GM19025 (cell line): Measurements from ENCODE around the gene LRRC26.

ENCODE experiments used
- ATAC-seq: cut with Tn5 transposase; IDR thresholded peaks from one replicate; pipeline ENCODE4 v1.9.1; 2021; ENCODE audit warnings: mild to moderate bottlenecking, low read depth, moderate library complexity; ENCODE audit not compliant: unreplicated experiment

LRRC26 gene, protein sequence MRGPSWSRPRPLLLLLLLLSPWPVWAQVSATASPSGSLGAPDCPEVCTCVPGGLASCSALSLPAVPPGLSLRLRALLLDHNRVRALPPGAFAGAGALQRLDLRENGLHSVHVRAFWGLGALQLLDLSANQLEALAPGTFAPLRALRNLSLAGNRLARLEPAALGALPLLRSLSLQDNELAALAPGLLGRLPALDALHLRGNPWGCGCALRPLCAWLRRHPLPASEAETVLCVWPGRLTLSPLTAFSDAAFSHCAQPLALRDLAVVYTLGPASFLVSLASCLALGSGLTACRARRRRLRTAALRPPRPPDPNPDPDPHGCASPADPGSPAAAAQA

DNA sequence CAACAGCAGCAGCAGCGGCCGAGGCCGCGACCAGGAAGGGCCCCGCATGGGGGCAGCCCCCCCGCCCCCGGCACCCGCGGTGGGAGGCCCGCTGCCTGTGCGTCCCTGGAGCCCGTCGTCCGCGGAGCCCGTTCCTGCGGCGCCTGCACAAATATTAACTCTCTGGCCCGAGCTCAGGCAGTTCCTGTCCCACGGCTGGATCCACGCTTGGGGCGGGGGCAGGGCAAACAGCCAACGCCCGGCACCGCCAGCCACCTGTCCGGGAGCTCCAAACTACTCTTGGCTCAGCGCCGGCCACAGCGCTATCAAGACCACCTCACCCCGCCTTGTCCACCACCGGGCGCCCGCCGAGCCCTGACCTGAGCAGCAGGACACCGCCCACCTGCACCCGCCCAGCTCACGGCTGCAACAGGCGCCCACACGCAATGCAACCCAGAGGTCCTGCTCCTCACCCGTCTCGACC, at the start of gene LRRC26:
Gene LRRC26 (minus strand): TSS at position 156 of the 463 bp plus-strand sequence. CDS start 108 bp downstream, at position 48.
- ATAC-seq: no peak

DNA sequence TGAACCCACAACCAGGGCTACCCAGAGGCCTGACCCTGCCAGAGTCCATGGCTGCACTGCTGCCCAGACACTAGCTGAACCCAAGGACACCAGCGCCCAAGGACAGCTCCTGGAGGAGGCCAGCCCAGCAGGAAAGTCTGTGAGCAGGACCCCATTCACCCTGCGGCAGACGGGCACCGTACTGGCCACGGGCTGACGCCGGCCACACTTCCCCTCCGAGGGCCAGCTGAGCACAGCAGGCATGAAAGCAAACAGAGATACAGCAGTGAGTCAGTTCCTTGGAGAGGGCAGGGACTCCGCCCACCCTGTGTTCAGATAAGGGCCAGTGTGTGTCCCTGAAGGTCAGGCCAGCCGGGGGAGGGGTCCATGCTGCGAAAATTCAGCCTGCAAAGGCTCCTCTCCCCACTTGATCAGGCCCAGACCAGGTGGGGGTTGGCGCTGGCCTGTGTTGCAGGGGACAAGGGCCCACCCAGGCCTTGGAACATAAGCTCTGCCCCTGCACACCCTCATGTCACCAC, 49.0 kb upstream of the LRRC26 start:
- ATAC-seq: no peak

DNA sequence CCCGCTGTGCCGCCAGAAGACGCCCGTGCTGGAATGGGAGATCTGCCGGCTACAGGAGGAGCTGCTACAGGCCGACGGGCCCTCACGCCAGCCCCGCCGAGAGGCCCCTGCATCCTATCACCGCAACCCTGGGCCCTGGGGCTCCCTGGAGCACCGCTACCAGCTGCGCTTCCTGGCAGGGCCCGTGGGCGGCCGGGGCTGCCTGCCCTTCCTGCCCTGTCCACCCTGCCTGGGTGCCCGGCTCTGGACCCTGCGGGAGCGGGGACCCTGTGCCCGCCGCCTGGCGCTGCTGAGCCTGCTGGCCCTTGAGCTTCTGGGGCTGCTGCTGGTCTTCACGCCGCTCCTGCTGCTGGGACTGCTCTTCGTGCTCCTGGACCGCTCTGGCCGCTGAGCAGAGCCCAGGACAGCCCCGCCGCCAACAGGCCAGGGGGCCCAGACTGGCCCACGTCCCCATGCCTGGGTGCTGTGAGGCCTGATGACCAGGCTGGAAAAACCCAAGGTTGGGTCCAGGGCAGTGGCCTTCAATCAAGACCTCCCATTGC, 48.4 kb upstream of the LRRC26 start:
- ATAC-seq: no peak

DNA sequence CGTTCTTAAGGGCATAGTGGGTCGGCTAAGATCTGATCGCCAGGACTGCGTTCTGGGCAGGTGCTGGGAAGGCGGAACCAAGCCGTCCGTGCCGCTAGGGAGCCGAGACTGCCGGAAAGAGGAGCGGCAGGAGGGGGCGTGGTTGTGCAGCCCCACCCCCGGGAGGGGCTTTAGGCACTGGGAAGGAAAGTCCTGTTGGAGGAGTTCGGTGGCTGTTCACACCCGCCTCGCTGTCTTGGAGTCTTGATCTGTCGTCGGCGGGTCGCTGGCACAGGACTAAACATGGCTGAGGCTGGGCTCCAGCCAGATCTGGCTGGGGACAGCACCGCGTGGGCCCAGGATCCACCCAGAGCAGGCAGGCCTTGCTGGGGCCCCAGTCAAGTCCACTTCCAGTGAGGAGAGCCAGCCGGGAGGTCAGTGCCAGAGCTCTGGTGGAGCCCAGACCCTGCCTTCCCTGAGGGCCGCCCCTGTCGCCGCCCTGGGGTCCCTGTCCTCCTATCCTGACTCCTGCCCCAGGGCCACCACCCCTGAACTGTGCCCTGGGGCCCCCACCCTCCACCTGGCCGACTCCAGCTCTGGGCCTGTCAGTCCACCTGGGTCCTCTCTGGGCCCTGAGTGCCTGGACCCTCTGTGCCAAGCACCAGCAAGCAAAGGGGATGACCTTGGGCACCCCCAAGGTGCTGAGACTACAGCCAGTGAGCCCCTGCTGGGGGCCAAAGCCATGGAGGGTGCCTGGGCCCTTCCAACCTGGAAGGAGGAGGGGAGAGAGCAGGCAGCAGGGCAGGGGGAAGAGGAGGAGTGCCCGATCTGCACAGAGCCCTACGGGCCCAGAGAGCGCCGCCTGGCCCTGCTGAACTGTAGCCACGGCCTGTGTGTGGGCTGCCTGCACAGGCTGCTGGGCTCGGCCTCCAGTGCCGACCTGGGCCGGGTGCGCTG, 47.7 kb upstream of the LRRC26 start:
- ATAC-seq: no peak

DNA sequence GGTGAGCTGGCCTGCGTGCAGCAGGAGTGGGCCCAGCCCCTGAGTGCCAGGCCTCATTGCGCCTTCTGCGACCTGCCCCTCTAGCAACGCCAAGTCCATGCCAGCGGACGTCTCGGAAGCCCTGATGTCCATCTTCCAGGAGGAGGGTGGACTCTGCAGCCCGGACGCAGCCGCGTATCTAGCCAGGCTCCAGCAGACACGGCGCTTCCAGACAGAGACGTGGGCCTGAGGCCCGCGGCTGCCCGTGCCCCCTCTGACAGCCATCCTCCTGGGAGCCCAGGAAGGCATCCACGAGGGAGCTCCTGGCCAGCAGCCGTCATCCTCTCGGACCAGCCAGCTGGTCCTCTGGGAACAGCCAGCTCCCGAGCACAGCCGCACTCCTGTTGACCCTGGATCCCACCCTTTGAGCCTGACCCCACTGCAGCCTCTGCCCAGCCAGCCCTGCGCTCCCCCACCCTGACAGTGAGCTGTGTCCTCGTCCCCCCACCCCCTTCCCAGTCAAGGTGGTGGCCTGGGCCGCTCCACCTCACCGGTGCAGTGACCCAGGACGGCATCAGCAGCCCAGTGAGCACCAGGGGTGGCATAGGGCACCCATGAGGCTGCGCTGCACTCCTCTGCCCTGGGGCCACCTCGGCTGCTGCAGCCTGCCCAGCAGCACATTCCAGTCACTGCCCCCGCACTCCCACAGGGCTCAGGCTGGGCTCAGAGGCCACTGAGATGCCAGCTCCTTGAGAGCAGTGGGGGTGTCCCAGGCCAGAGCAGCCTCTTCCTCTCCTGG, 46.5 kb upstream of the LRRC26 start:
- ATAC-seq: no peak

DNA sequence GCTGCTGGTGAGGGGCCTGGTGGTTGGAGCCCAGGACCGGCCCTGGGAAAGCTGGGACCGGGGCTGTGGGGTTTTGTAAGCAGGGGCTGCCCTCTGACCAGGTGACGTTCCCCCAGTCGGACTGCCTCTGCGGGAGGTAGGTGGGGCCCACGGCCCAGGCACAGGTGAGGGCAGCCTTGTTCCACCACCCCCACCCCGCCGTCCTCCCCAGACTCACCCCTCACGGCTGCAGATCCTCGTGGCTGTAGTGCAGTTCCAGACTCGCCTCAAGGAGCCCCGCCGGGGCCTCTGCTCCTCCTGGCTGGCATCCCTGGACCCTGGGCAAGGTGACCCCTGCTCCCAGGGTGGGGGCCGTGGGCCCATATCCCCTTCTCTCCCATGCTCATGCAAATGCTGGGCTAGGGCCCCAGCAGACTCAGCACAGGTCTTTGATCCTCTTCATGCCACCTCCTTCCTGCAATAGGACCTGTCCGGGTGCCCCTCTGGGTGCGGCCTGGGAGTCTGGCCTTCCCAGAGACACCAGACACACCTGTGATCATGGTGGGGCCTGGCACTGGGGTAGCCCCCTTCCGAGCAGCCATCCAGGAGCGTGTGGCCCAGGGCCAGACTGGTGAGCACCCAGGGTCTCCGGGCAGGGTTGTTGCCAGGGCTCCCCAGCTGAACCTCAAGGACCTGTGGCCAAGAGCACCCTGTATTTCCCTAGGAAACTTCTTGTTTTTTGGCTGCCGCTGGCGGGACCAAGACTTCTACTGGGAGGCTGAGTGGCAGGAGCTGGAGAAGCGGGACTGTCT, 45.5 kb upstream of the LRRC26 start:
- ATAC-seq: no peak

DNA sequence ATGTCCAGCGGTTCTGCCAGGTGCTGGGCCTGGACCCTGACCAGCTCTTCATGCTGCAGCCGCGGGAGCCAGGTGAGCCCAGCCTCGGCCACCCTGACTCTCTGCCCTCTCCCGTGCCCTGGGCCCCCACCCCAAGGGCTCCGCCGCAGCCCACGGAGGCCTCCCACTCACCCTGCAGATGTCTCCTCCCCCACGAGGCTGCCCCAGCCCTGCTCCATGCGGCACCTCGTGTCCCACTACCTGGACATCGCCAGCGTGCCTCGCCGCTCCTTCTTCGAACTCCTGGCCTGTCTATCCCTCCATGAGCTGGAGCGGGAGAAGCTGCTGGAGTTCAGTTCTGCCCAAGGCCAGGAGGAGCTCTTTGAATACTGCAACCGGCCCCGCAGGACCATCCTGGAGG, 44.8 kb upstream of the LRRC26 start:
- ATAC-seq: no peak

DNA sequence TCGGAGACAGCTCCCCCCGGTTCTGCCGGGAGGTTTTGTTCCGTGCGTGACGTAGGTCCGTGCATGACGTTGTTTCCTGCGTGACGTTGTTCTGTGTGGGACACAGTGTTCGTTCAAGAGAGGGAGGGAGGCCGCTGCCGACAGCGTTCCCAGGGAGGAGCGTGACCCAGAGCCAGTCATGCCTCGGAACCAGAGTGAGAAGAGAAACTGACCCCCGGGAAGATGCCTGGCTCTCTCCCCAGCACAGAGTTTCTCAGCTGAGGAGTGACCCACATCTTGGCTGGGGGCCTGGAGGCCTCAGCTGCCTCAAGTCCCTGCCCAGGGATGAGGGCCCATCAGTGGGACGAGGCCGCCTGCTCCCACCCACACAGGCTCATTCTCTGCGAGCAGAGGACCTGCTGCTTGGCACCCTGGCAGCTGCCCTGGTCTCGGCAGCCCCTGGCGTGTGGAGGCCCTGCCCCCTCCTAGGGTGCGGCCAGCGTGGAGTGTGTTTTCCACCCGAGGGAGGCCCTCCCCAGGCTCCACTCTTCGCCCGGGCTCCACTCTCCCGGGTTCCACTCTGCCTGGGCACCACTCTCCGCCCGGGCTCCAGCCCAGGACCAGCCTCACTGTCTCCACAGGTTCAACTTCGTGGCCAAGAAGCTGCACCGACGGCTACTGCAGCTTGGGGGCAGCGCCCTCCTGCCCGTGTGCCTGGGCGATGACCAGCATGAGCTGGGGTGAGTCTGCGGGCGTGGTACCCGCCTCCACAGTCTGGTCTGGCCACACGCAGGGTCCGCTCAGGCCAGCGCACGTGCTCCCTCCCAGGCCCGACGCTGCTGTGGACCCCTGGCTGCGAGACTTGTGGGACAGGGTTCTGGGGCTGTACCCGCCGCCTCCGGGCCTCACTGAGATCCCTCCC, 43.6 kb upstream of the LRRC26 start:
- ATAC-seq: no peak

DNA sequence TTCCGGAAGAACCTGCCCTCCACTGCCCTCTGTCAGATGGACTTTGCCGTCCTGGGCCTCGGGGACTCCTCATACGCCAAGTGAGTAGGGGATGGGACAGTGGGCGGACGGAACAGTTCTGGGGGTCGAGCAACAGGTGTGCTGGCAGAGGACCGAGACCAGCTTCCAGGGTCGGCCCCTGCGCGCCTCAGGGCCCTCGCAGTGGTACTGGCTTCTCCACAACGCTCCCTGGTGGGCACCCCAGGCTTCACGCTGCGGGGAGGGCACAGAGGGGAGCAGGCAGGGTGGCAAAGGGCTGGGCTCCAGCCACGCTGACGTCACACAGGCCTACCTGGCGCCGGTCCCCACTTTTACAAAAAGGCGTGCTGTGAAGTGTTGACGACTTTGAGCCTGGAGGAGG, 42.7 kb upstream of the LRRC26 start:
- no peak for ATAC-seq

DNA sequence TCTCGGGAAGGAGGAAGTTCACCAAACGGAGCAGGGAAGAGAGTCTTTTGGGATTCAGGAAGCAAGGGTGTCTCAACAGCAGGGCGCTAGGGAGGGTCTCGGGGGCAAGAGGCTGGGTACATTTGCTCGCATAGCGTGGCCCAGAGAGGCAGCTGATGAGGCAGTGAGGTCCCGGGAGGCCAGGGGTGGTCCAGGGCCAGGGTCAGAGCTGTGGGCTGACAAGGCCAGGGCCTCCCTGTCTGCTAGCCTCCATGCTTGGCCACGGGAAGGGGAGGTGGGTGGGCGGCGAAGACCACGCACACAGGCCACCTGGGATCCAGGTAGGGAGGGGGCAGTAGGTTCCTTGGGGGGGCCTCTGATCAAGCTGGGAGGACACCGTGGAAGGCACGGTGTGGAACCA, 41.7 kb upstream of the LRRC26 start:
- no peak for ATAC-seq

DNA sequence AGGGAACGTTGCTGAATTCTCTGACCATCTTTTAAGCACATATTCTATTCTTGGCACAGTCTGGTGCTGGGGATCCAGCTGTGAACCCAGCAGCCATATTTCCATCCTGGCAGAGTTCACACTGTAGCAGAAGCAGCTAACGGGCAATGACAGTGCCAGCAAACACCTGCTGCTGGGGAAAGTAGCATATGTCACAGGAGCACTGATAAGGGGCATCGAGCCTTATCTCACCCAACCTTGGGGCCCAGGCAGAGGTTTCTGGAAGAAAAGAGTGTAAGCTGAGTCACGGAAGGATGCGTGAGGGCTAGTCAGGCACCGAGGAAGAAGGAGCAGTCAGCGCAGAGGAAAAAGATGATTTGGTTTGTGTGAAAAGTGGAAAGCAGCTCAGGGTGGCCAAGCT, 36.8 kb upstream of the LRRC26 start:
- no peak for ATAC-seq

DNA sequence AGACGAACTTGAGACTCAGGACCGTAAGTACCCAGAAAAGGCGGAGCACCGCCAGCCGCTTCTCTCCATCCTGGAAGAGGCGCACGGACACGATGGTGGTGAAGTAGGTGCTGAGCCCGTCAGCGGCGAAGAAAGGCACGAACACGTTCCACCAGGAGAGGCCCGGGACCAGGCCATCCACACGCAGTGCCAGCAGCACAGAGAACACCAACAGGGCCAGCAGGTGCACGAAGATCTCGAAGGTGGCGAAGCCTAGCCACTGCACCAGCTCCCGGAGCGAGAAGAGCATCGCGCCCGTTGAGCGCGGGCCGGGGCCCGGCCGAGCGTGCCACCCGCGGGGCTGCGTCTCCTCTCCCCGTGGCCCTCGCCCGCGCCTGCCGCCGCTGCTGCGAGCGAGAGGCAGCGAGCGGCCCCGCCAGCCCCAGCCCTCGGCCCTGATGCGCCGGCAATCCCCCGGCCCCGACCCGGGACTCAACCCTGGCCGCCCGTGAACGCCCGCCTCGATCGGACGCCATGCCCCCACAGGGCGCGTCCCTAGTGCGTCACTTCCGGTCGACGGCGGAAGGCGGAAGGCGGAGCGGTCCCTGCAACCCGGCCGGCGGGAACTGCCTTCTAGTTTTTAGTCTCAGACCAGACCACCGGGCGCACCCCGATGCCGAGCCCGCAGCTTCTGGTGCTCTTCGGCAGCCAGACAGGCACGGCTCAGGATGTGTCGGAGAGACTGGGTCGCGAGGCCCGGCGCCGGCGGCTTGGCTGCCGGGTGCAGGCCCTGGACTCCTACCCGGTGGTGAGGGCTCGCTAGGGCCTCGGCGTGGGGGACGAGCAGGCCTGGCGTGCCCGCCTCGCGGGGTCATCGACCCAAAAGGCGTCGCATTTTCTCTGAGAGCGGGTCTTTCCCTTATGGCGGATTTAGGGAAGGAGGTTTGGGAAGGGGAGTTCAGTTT, 35.5 kb upstream of the LRRC26 start, which contains the start of the genes NDOR1 and TMEM203:
Gene NDOR1 (plus strand): TSS at position 575 of the 944 bp plus-strand sequence. CDS start 78 bp downstream, at position 653.
Gene TMEM203 (minus strand): TSS at position 523 of the 944 bp plus-strand sequence. CDS start 234 bp downstream, at position 289.
- peak; percentile 38 for ATAC-seq

DNA sequence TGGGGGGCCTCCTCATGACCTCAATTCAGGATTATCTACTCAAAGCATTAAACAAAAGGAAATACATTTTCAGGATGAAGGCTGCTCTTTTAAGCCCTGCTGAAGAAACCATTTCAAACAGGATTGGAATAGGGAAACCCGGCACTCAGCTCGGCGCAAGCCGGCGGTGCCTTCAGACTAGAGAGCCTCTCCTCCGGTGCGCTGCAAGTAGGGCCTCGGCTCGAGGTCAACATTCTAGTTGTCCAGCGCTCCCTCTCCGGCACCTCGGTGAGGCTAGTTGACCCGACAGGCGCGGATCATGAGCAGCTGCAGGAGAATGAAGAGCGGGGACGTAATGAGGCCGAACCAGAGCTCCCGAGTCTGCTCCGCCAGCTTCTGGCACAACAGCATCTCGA, 34.9 kb upstream of the LRRC26 start:
- no peak for ATAC-seq

DNA sequence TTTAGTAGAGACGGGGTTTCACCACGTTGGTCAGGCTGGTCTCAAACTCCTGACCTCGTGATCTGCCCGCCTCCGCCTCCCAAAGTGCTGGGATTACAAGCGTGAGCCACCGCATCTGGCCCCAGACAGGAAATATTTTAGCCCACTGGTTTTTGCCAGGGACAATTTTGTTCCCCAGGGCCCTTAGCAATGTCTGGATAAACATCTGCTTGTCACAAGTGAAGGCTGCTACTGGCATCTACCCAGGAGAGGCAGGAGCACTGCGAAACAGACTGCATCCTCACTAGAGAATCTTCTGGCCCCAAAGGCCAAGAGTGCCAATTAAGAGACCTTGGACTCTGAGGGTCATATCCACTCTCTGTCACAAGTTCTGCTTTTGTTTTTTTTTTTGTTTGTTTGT, 33.1 kb upstream of the LRRC26 start:
- ATAC-seq: no peak

DNA sequence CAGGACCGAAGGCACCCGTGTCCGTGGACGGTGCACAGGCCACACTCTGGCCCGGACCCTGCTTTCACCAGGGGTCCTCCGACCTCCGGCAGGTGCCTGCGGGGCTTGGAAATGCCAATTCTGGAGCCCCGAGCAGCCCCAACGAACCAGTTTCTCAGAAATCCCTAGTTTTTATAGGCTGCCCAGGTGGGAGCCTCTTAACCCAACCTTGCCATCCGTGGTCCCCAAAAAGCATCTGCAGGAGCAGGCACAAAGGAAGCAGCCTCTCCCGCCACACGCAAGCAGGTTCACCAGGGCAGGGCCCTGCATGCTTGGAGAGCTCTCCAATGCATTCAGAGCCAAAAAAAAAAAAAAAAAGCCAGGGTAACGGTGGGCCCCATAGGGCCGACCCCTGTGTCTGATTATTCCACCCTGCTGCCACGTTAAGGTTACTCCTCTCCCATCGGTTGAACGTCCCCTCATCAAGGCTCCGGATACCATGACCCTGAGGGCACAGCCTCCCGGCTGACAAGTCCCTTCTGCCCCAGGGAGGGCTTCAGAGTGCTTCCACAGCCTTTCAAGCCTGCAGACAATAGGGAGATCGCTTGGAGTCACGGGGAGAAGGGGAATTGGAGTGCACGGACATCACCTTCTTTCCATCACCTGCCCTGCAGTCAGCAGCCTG, 31.5 kb upstream of the LRRC26 start:
- ATAC-seq: no peak

DNA sequence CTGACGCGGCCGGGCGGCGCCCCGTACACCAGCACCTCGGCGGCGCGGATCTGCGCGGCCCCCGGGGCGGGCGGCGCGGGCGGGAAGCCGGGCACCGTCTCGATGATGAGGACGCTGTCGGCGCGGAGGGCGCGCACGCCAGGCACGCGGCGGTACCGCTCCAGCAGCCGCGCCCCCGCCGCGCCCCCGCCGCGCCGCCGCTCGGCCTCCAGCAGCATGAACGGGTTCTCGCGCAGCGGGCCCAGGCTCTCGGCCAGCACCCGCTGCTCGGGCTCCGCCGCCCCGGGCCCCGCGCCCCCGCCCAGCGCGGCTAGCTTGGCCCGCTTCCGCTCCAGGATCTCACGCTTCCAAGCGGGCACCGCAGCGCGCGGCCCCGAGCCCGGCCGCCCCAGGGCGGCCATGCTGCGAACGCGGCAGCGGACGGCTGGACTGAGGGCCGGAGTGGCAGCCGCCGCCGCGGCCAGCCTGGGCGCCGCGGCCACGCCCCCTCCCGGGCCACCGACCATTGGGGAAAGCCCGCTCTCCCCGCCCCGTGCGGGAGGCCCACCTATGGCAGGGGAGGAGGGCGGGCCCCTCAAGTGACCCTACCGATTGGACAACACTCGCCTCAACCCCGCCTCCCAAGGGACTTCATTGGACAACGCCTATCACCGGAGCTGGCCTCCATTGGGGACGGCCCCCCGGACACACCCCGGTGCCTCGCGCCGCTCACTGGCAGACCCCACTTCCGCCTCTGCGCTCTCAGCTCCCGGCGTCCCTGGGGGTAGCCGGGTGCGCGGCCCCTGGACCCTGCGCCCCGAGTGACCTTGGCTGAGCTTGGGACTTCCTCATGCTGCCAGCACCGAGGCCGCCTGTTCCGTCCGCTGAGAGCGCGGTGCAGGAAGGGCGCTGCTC, 30.7 kb upstream of the LRRC26 start, which contains the start of gene TPRN:
Gene TPRN (minus strand): TSS at position 431 of the 894 bp plus-strand sequence. CDS start 30 bp downstream, at position 401.
- peak; percentile 85 for ATAC-seq
